ENCODE data around the gene LRRC10.
"Not testable (repeated sequence)": the region's sequence is repeated elsewhere in the genome, so short reads cannot be mapped to it uniquely, and the experiment has no call there.

The LRRC10 gene

DNA sequence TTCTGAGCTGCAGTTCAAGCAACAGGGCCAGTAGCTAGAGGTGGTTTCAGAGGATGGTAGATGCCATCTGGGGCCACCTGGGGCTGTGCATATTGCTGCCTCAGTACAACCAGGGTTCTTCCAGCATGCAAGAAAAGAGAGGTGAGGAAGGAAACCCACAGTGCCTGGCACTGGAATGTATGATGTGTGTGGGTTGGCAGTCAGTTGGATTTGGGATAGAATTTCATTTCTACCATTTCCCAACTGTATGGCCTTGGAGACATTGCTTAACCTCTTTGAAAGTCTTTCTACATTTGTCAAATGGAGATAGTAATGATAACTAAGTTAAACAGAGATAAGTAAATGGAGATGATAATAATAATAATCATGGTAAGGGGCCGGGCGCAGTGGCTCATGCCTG lies 10.2 kb upstream of the LRRC10 start:
- H3K4me3 ChIP-seq (ENCODE audit: low read depth, low read length), result no peak overlapping the region
- TF ChIP-seq, protein P1, sequence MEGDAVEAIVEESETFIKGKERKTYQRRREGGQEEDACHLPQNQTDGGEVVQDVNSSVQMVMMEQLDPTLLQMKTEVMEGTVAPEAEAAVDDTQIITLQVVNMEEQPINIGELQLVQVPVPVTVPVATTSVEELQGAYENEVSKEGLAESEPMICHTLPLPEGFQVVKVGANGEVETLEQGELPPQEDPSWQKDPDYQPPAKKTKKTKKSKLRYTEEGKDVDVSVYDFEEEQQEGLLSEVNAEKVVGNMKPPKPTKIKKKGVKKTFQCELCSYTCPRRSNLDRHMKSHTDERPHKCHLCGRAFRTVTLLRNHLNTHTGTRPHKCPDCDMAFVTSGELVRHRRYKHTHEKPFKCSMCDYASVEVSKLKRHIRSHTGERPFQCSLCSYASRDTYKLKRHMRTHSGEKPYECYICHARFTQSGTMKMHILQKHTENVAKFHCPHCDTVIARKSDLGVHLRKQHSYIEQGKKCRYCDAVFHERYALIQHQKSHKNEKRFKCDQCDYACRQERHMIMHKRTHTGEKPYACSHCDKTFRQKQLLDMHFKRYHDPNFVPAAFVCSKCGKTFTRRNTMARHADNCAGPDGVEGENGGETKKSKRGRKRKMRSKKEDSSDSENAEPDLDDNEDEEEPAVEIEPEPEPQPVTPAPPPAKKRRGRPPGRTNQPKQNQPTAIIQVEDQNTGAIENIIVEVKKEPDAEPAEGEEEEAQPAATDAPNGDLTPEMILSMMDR (IDR thresholded peaks at IDR 0.05; ENCODE audit: low read depth, low read length), result no peak

DNA sequence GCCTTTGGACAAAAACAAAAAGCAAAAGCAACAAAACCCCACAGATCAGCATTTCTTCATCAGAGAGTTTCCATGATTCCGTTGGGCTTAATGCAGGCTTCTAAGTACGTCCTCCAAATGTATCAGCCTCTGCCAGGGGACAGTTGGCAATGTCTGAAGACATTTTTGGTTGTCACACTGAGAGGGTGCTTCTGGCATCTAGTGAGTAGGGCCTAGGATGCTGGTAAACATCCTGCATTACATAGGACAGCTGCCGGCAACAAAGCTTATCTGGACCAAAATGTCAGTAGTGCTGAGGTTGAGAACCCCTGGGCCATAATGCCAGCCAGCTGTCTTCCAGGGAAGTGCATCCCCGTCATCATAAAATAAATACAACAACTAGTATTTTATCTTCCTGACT lies 9.4 kb upstream of the LRRC10 start:
- H3K4me3 ChIP-seq (ENCODE audit: low read depth, low read length), result no peak overlapping the region
- TF ChIP-seq, protein P1 (IDR thresholded peaks at IDR 0.05; ENCODE audit: low read depth, low read length), result no peak

DNA sequence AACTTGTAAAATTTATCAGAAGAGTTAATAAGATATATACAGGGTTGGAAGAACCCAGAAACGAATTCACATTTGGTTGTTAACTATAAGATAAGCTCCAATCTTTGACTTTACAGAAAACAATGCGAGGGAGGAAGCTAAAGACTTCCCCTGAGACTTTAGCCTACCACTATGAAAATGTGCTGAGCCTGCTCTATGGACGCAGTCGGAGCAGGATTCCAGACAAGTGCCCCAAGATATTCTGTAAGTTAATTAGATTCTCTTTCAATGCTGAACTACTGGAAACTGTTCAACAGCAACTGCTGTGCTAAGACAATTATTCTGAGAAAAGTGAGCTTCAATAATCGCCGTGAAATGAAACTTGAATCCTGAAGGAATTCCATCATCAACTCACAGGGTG lies 8.3 kb upstream of the LRRC10 start:
- no peak overlapping the region for H3K4me3 ChIP-seq (ENCODE audit: low read depth, low read length)
- TF ChIP-seq, protein P1 (IDR thresholded peaks at IDR 0.05; ENCODE audit: low read depth, low read length), result no peak

DNA sequence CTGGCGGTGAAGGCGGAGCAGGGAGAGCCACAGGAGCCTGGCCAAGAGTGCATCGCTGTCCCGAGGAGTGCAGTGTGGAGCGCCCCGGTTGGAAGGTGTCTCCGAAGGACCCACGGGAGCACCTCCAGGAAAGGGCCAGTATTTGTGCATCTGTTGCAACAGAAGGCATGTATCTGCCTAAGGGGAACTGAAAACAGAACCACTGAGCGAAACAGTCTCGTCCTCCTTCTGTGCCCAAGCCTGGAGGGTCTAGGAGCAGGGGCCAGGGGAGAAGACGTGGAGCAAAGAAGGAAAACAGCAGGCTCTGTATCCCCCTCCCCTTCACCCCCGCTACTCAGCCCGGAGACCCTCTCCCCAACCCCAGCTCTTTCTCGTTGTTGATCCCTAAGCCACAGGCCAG lies 5.3 kb upstream of the LRRC10 start:
- TF ChIP-seq, protein P1 (IDR thresholded peaks at IDR 0.05; ENCODE audit: low read depth, low read length), result no peak
- no peak overlapping the region for H3K4me3 ChIP-seq (ENCODE audit: low read depth, low read length)

DNA sequence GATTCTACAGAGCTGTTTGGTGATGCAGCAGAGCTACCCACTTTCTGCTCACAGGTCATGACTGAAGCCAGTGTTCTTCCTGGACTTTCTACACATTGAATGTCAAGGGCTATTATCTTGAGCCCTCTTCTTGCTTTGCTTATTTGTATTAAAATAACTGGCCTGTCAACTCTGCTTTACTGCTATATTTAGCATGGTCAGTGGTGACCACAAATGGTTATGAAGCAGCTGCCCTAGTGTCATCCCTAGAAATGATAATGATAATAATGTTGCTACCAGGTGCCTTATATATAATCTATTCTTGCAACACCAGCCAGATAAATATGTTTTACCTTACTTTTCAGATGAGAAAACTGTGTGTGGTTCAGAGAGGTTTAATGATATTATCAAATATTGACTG lies 2.6 kb upstream of the LRRC10 start:
- H3K4me3 ChIP-seq (ENCODE audit: low read depth, low read length), result no peak overlapping the region
- TF ChIP-seq, protein P1 (IDR thresholded peaks at IDR 0.05; ENCODE audit: low read depth, low read length), result no peak

DNA sequence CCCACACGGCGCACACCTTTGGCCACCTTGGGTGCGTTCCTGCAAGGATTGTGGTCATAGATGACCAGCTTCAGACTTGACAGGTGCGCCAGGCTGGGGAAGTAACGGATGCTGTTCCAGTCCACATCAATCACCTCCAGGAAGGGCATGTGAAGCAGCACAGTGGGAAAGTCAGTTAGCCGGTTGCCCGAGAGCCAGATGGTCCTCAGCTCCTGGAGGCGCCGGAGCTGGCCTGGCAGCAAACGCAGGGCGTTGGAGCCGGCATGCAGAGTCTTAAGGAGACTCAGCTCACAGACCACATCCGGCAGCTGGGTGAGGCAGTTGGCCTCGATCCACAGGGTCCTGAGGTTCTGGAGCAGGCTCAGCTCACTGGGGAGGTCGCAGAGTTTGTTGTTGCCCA lies 581 bp downstream of the LRRC10 start:
- no peak overlapping the region for H3K4me3 ChIP-seq (ENCODE audit: low read depth, low read length)
- TF ChIP-seq, protein P1 (IDR thresholded peaks at IDR 0.05; ENCODE audit: low read depth, low read length), result no peak

DNA sequence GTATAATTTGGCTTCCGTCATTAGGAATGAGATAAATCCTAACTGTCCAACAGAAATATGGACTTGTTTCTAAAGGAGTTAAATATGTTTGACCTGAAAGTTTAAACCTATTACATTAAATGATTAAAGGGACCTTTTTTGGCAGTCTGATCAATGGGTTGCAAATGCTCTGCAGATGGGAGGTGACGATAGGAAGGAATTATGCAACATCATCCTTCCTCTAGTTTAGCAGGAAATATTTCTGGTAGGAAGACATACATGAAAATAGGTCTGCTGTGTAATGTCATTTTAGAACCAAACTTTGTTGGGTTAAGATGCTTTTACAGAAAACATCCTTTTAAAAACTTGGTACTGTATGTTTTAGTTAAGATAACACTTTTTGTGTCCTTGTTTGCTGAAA lies 2.6 kb downstream of the LRRC10 start:
- TF ChIP-seq, protein P1 (IDR thresholded peaks at IDR 0.05; ENCODE audit: low read depth, low read length), result no peak
- no peak overlapping the region for H3K4me3 ChIP-seq (ENCODE audit: low read depth, low read length)

DNA sequence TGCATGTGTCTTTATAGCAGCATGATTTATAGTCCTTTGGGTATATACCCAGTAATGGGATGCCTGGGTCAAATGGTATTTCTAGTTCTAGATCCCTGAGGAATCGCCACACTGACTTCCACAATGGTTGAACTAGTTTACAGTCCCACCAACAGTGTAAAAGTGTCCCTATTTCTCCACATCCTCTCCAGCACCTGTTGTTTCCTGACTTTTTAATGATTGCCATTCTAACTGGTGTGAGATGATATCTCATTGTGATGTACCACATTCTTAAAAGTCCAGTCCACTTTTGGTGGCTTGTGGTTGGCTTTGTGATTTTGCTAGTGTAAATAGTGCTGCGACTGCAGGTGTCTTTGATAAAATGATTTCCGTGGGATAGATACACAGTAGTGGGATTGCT lies 6.4 kb downstream of the LRRC10 start:
- not testable (repeated sequence) for H3K4me3 ChIP-seq (ENCODE audit: low read depth, low read length)

DNA sequence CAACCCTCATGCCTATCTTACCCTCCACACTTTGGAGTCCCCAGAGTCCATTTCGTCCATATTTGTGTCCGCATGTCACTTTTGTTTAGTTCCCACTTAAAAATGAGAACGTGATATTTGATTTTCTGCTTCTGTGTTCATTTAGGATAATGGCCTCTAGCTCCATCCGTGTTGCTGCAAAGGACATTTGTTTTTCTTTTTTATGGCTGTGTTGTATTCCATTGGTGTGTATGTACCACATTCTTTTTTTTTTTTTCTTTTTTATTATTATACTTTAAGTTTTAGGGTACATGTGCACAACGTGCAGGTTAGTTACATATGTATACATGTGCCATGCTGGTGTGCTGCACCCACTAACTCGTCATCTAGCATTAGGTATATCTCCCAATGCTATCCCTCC lies 7.2 kb downstream of the LRRC10 start:
- not testable (repeated sequence) for H3K4me3 ChIP-seq (ENCODE audit: low read depth, low read length)

All from WI38 (cell line).